GOT3 (cell line): ENCODE measurements around the gene UBE2O.
A peak's percentile ranks its signal among the peaks of the same experiment; 100 is the strongest.
"Not testable (repeated sequence)": the region's sequence is repeated elsewhere in the genome, so short reads cannot be mapped to it uniquely, and the experiment has no call there.

Experiments used
- DNase-seq: peaks from one replicate; lab custom pipeline; 2025; ENCODE audit warnings: mixed read lengths; lab: John Stamatoyannopoulos, UW

UBE2O gene

DNA sequence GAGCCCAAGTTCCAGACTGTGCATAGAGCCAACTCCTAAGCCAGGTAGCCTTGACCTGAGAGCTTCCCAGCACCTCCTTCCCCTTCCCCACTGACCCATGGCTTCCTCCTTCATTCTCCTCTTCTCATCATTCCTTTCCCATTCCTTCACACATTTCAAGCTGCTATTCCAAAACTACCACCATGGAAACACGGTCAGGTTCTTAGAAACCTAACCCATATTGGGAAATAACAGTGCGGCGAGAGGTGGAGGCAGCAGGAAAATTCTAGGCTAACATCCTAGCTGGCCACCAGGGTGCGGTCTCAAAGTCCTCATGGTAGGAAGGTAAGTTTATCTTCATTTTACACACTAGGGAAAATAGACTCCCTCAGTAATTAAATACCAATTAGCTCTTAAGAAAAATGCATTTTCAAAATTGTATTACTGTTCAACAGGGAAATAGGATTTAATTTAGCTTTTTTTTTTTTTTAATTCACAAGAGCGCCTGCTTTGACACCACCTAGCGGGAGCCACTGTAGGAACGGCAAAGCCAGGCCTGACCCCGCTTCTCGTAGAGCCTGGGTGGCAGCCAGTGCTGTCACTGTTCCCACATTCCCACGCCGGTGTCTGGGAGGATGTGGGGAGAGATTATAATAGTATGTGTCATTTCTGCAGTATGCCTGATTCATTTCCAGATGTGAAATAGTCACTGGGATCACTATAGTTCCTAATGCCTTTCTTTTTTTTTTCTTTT, 82.5 kb downstream of the UBE2O start:
- peak; percentile 56 for DNase-seq

DNA sequence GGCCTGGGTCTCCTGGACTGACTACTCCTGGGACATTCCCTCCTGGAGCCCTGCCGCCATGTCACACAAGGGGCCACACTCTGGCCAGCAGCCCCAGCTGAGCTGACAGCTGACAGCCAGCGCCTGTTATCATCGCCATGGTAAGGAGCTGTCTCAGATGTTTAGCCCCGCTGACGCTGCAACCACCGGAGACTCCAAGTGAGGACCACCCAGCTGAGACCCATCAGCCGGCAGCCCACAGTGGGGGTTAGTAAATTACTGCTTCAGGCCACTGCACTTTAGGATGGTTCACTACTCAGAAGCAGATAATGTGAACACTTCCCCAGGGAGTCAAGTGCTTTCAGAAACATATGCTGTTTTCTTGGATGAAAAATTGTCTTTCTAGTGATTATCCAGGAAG, 83.1 kb downstream of the UBE2O start:
- no peak for DNase-seq

DNA sequence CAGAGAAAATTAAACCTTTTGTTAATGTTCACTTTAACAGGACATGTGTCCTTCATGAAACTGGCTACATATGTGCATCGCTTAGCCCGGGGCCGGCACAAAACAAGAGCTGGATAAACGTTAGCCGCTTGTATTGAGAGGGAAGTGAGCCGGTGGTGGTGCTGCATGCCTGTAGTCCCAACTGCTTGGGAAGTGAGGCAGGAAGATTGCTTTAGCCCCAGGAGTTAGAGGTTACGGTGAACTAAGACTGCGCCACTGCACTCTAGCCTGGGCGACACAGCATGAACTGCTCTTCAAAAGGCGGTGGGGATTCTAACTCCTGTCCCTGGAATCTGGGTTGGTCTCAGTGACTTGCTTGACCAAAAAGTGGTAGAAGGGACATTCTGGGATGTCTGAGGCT, 83.6 kb downstream of the UBE2O start:
- DNase-seq: no peak

DNA sequence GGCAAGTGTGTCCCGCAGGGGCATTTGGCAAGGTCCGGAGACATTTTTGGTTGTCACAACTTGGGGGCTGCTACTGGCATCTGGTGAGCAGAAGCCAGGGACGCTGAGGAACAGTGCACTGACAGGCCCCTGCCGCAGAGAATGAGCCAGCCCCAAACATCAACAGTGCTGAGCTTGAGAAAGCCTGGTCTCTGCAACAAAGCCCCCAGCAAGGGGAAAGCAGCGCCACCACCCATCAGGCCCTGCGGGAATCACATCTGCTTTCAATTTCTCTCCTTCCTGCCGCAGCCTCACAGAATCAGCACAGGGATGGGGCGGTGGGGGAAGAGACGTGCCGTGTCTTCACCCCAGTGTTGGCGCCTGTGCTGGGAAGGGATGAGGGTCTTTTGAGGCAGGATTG, 84.4 kb downstream of the UBE2O start:
- no peak for DNase-seq

DNA sequence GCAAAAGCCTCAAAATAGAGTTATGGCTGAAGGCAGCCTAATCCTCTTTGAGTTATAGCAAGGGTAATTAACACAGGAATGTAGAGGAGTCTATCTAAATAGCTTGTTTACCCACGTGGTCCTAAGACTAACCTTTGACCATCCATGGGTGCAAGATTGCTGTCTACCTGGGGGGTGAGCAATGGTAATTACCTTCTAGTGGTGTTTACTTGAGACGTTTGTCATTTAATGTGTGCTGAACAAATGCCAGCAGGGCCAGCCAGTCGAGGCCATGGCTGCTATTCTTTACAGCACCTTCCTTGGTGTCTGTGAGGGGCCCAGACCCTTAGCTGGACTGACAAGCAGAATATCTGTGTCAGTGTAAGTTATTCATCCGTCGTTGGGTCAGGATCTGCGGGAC, 85.3 kb downstream of the UBE2O start:
- no peak for DNase-seq

DNA sequence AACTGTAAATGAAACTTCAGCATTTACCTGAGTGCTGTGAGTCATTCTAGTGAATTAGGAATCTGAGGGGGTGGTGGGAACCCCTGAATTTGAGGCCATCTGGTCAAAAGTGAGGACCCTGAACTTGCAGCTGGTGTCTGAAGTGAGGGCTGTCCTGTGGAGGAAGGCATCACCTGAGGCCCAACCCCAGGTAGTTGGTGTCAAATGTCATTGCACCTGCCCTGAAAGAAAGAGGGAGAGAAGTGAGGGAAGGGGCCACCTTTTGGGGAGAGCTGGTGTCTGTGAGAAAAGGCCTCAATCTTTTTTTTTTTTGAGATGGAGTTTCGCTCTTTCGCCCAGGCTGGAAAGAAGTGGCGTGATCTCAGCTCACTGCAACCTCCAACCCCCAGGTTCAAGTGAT, 86.7 kb downstream of the UBE2O start:
- DNase-seq: no peak

DNA sequence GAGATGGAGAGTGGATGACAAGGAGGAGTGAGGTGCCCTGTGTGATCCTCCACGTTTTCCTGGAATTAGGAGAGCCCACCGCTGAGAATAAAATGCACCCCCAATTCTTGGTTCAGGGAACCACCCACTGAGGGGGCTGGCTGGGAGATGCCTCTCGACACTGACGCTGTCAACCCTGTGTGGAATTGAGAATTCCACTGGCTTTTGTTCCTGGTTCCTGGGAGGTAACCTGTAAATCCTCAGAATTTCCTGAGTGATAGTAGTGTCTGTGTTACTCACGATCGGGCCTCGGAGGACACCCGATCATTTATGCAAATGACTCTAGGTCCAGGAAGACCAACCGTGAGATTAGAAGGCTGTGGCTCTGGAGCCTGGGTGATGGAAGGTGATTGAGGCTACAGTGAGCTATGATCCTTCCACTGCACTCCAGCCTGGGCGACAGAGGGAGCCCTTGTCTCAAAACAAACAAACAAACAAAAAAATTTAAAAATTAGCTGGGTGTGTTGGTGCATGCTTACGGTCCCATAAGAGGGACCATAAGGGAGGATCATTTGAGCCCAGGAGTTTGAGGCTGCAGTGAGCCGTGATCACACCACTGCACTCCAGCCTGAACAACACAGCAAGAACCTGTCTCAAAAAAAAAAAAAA, 87.6 kb downstream of the UBE2O start:
- DNase-seq: no peak

DNA sequence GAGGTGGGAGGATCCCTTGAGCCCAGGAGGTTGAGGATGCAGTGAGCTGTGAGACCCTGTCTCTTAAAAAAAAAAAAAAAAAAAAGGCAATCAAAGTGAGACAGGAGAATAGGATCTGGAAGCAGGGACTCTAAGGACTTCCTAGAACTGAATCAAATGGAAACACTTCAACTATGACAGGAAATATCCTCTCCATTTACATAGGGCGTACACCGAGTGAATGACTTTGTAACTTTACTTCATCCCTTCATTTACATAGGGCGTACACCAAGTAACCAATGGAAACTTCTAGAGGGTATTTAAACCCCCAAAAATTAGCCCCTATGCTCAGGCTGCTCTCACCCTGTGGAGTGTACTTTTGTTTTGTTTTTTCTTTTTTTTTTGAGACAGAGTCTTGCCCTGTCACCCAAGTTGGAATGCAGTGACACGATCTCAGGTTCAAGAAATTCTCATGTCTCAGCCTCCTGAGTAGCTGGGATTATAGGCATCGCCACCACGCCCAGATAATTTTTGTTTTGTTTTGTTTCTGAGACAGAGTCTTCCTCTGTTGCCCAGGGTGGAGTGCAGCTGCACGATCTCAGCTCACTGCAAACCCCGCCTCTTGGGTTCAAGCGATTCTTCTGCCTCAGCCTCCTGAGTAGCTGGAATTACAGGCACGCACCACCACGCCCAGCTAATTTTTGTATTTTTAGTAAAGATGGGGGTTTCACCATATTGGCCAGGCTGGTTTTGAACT, 89.7 kb downstream of the UBE2O start:
- DNase-seq: no peak

DNA sequence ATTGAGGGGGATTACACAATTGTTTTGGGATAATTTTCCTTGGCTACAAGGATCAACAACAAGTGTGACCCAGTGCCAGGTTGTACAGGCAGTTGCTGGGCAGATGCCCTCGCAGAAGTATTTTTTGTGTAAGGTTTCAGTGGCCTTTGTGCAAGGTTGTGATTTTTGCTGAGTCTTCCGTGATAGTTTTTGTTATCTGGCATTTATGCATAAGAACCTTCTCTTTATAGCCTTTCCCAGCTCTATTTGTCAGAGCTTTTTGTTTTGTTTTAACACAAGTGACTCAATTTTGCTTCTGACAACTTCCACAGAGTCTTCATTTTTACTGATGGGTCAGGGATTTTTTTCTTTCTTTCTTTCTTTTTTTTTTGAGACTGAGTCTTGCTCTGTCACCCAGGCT, 92.5 kb downstream of the UBE2O start:
- no peak for DNase-seq

DNA sequence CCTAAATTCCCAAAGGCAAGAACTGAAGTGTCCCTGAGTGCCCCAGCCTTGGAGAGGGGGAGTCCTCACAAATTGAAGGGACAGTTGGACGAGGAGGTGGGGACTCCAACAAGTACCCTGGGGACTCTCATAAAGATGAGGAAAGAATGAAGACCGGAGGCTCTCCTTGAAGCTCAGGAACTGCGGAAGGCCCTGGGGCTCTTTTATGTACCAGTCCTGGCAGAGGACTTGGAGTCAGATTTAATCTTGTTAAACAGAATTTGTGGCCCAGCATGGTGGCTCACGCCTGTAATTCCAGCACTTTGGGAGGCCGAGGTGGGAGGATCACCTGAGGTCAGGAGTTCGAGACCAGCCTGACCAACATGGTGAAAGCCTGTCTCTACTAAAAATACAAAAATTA, 93.2 kb downstream of the UBE2O start:
- not testable (repeated sequence) for DNase-seq

DNA sequence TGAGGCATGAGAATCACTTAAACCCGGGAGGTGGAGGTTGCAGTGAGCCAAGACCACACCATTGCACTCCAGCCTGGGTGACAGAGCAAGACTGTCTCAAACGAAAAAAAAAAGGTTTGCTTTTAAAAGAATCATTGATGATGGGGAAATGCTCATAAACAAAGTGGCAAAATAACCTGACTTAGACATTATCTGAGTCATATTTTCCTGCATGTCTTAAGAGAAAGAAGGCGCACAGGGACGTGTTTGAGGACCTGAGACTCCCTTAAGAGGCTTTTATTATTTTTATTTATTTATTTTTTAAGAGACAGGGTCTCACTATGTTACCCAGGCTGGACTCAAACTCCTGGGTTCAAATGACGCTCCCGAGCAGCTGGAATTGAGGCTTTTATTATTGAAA, 93.6 kb downstream of the UBE2O start:
- no peak for DNase-seq

DNA sequence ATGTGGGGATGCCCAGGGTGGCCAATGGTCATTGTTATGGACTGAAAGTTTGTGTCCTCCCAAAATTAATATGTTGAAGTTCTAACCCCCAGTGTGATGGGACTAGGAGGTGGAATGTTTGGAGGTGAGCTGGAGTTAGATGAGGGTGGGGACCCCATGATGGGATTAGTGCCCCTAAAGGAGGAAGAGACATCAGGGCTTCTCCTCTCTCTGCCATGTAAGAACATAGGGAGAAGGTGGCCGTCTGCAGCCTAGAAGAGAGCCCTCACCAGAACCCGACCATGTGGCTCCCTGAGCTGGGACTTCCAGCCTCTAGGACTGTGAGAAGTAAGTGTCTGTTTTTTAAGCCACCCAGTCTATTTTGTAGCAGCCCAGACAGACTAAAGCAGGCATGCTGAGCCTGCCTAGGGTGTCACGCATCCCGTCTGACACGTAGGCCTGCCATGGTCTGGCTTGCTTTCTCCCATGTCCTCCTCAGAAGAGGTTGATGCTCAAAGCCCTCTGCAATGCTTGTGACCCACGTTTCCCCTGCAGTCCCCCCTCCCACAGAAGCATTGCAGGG, 95.3 kb downstream of the UBE2O start:
- no peak for DNase-seq

DNA sequence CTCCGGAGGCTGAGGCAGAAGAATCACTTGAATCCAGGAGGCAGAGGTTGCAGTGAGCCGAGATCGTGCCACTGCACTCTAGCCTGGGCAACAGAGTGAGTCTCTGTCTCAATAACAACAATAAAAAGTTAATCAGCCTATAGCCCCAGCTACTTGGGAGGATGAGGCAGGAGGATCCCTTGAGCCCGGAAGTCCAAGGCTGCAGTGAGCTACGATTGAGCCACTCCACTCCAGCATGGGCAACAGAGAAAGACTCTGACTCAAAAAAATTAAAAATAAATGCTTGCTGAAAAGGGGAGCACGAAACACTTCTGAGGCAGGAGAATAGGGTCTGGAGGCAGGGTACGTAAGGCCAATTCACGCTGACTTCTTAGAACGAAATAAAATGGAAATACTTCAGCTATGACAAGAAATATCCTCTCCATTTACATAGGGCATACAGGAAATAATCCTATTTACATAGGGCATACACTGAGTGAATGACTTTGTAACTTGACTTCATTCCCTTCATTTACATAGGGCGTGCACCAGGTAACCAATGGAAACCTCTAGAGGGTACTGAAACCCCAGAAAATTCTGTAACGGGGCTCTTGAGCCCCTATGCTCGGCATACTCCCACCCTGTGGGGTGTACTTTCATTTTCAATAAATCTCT, 96.0 kb downstream of the UBE2O start:
- no peak for DNase-seq

DNA sequence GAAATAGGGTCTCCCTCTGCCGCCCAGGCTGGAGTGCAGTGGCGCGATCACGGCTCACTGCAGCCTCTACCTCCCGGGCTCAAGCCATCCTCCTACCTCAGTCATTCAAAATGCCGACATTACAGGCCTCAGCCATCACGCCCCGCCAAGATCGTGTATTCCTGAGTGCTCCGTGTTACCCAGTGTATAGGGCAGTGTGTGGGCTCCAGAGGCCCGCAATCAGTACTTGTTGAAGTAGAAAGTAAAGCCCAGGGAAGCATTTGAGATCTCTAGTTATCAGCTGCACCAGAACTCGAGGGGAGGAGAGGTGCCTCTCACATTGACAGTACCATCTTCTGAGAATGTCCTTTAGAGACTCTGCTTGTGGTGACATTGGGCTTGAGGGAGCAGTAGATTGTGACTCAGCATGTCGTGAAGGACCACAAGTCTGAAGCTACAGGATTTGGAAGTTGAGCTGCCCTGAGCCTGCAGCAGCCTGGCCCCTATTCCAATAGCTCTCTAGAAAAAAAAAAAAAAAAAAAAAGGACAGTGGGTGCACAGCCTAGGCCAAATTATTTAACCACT, 98.1 kb downstream of the UBE2O start:
- DNase-seq: no peak

DNA sequence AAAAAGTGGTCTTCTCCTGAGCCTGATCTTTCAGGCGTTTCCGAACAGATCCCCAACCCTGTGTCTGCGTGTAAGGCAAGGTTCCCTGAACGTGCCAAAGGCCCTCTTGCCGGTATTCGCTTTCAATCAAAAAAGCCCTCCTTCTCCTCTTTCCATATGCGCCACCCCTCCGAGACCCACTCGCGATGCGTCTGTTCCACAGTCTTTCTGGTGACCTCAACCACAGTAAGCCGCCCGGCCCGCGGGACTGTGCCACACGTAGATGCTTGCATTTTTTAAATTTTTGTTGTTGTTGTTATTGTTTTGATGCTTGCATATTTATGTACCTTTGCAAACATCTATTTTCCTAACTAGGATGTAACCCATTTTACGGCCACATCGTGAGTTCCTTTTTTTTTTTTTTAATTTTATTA, 98.6 kb downstream of the UBE2O start:
- DNase-seq: no peak

DNA sequence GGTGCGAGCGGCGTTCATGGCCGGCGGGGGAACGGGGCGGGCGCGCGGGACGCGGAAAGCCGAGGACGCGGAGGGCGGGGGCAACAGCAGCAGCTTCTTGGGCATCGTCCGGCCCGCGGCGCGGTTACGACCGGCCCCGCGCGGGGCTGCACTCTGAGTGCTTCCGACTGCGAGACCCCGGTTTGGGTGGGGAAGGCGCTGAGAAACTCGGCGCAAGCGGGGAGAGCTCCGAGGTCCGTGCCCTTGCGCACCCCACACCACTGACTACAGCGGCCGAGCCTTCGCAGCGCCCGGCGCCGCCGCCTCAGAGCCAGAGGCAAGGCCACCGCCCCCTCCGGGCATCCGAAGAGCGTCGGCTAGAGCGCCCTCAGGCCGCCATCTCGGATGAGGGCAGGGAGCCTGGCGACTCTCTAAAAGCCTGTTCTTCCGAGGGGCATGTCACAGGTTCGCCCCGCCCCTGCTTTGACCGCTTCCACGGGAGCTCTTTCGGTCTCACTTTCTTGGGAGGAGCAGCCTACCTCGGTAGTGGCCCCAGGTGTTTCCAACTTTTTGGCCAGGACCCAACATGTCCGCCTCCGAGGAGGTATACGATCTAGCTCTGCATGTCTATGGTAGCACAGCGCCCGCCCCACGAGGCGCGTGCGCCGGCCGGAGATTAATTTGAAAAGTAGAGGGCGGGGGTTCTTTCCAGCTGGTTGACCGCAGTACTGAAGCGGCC, 99.2 kb downstream of the UBE2O start, which contains the start of gene PRPSAP1:
PRPSAP1 (minus strand) TSS at position 318 of the 718 bp plus-strand sequence; CDS start at position 105, 213 bp downstream.
- DNase-seq: peak; percentile 82

DNA sequence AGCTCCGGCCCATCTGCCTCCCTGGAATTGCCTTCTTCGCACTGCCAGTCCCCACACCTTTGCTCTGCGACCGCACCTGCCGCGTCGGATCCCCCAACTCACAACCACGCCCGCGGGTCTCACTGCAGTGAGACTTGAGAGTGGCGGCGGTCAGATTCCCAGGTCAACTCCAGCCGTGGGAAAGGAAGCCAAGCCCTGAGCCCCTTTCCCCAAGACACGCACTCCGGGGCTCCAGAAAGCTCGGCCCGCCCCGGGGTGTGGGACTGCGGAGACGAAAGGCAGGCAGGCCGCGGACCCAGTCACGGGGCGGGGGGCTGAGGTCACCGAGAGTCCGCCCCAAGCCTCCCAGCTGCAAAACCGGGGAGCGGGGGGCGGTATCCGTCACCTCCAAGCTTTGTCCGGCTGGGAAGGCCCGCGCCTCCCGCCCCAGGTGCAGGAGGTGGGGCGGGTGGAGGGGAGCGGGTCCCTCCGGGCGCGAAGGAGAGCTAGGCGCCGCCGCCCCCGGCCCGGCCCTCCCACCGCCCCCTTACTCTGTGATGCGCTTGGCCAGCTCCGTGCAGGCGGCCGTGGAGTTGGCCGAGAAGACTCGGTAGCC, 99.9 kb downstream of the UBE2O start:
- DNase-seq: no peak

DNA sequence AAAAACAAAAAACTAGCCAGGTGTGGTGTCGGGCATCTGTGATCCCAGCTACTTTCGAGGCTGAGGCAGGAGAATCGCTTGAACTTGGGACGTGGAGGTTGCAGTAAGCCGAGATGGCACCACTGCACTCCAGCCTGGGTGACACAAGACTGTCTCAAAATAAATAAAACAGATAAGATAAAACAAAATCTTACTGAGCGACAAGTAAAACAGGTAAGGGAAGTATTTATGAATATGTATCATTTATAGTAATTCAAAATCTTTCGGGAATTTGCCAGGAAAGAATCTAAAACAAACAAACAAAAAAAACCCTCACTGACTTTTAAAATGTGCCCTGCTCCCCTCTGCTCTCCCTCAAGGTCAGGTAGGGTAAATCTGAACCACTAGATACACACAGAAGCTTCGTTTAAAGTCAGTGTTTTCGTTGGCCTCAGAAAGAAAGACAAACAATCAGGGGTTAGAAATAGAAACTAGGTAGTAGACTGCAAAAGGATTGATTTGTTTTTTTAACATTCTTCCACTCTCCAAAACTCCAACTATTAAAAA, 101.4 kb downstream of the UBE2O start:
- DNase-seq: no peak

DNA sequence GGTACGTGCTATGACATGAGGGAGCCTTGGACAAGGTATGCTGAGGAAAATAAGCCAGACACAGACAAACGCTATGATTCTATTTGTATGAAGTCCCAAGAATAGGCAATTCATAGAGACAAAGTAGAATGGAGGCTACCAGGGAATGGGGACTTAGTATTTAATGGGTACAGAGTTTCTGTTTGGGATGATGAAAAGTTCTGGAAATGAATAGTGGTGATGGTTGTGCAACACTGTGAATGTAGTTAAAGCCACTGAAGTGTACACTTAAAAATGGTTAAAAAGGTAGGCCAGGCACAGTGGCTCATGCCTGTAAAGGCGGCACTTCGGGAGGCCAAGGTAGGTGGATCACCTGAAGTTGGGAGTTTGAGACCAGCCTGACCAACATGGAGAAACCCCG, 102.5 kb downstream of the UBE2O start:
- no peak for DNase-seq

DNA sequence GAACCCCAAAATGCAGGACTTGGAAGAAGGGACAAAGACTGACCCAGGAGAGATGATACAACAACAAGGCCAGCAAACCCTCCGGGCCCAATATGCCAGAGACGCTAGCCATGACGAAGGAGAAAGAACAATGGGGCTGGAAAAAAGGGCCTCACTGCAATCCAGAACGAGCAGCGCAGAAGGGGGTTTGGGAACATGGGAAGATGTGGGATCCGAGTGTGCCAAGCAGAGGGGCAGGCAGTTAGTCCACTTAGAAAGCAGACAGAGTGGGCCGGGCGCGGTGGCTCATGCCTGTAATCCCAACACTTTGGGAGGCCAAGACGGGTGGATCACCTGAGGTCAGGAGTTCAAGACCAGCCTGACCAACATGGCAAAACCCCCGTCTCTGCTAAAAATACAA, 106.0 kb downstream of the UBE2O start:
- not testable (repeated sequence) for DNase-seq
